ENCODE data around the gene TPSB2.

The TPSB2 gene

DNA sequence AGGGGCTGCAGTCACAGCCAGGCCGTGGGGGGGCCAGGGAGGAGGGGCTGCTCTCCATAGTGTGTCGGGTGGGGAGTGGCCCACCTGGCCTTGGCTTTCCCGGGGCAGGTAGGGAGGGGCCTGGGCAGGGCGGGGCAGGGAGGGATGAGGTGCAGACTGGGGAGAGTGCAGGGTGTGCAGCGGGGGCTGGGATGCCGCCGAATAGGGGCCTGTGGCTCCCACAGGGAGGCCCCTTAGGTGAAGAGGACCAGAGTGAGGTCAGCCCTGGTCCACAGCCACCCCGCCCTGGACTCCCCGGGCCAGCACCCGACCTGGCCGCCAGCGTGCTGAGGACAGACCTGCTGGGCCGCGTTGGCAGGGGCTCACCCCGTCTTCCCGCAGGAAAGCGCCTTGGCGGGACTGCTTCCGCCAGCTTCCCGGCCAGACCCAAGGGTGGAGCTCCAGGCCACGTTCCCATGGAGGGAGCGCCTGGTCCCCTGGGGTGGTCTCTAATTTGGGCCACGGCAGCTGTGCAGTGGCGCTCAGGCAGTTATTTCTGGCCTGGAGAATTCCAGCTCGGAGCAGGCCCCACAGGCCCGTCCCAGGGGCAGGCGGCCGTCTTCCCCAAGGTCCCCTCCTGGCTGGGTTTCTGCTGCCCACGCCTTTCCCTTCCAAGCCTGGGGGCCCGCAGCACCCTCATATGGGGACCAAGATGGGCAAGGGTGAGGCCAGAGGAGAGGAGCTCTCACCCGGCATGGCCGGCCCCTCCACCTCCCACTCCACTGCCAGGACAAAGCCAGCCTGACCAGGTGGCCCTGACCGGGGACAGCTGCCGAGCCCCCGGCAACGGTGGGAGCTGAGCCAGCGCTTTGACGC, 49.2 kb downstream of the TPSB2 start:
- DNase-seq, result no peak

All from NCI-H146 (cell line).